Activated CD4-positive, alpha-beta T cell treated with anti-CD3 and anti-CD28 coated beads for 36 hours (primary cell): ENCODE data around the gene LYRM2. TPM values are rescaled to one million over a fixed set of nuclear protein-coding genes. Genes with fewer than 3 reads are reported as not detected.

Experiments
- ATAC-seq: fragments of 200-7000 bp; cut with Tn5 transposase; one replicate; pipeline ENCODE4 v1.10.0; 2021; ENCODE audit warnings: mild to moderate bottlenecking, moderate library complexity
- CTCF ChIA-PET: fragments of 350-600 bp; sonication (Branson Sonifier 250); formaldehyde crosslinking; loops from one replicate; lab custom pipeline; 2021; ENCODE audit warnings: antibody characterized with exemption; lab: Charles Lee
- POLR2A ChIA-PET: fragments of 350-600 bp; sonication (Branson Sonifier 250); formaldehyde crosslinking; loops from one replicate; lab custom pipeline; 2021; ENCODE audit warnings: antibody characterized with exemption, inconsistent platforms; lab: Charles Lee
- DNase-seq: peaks from one replicate; pipeline ENCODE4 v3.0.0-alpha.2; 2020
- H3K27ac Mint-ChIP-seq: one replicate; pipeline ENCODE4 v1.8.0; 2021; ENCODE audit warnings: mixed read lengths
- H3K27me3 Mint-ChIP-seq: one replicate; pipeline ENCODE4 v1.8.0; 2021; ENCODE audit warnings: mixed read lengths
- H3K36me3 Mint-ChIP-seq: one replicate; pipeline ENCODE4 v1.8.0; 2021; ENCODE audit warnings: low read depth, mixed read lengths
- H3K4me1 Mint-ChIP-seq: one replicate; pipeline ENCODE4 v1.8.0; 2021; ENCODE audit warnings: mixed read lengths
- H3K4me3 Mint-ChIP-seq: one replicate; pipeline ENCODE4 v1.8.0; 2021; ENCODE audit warnings: mild to moderate bottlenecking, moderate library complexity, mixed read lengths
- H3K9me3 Mint-ChIP-seq: one replicate; pipeline ENCODE4 v1.8.0; 2021; ENCODE audit warnings: low read depth, mixed read lengths
- intact Hi-C, 2 experiments: fragments of 100-400 bp; cut with DNase I in 1 of 2; cut with micrococcal nuclease in 1 of 2; formaldehyde crosslinking; loops; one replicate each; pipeline versions ENCODE4 v1.14.2 to v1.15.1; 2022 to 2024; cut with DNase I, micrococcal nuclease
- total RNA-seq, 2 experiments: library from RNA; stranded (reverse); gene quantifications; one replicate each; pipeline ENCODE4 v1.2.3, GENCODE V29; 2021

The LYRM2 gene
- total RNA-seq, 2 experiments from 2014 or later, result 24.5 to 27.9 TPM

GRCh38 chr6:89522778-89523177, 115.8 kb downstream of the LYRM2 start:
- DNase-seq (no peak), ATAC-seq (no peak)
- intact Hi-C loops, result no loop called here
- Mint-ChIP-seq H3K27me3 (no peaks in the 10 kb centered on the region), H3K36me3 (no peaks in the 10 kb centered on the region), H3K27ac (no peak overlapping the region), H3K4me3 (no peak overlapping the region), H3K4me1 (no peaks in the 10 kb centered on the region), H3K9me3 (no peaks in the 10 kb centered on the region)
- POLR2A ChIA-PET, result no interaction called here
- CTCF ChIA-PET, result interaction anchor here (0.8 to 2.3 kb wide), 3 partner anchors 11 to 158 kb away, joined by 3 to 6 read pairs (median 3); no protein-coding TSS in a partner anchor

- H3K9me3 Mint-ChIP-seq, result no peaks in the 10 kb centered on the region
- H3K27me3 Mint-ChIP-seq, result no peaks in the 10 kb centered on the region
- H3K4me3 Mint-ChIP-seq, result no peak overlapping the region
- no peak overlapping the region for H3K27ac Mint-ChIP-seq
- intact Hi-C loops, result no loop called here
- H3K4me1 Mint-ChIP-seq, result no peaks in the 10 kb centered on the region
- DNase-seq (no peak), ATAC-seq (no peak)
- ChIA-PET CTCF (interaction anchor here (0.9 kb wide), 1 partner anchor 149 kb away, joined by 4 read pairs; no protein-coding TSS in a partner anchor), POLR2A (interaction anchor here (0.7 kb wide), 1 partner anchor 129 kb away, joined by 3 read pairs; no protein-coding TSS in a partner anchor)
- no peaks in the 10 kb centered on the region for H3K36me3 Mint-ChIP-seq
Measured at GRCh38 chr6:89520736-89521135, 117.8 kb downstream of the LYRM2 start.

- H3K4me1 Mint-ChIP-seq, result no peaks in the 10 kb centered on the region
- no peaks in the 10 kb centered on the region for H3K27me3 Mint-ChIP-seq
- CTCF ChIA-PET, result interaction anchor here (0.5 to 1.2 kb wide), 4 partner anchors 10 to 753 kb away, joined by 3 to 4 read pairs (median 4); no protein-coding TSS in a partner anchor
- no peak overlapping the region for H3K4me3 Mint-ChIP-seq
- intact Hi-C loops, result no loop called here
- ATAC-seq (no peak), DNase-seq (no peak)
- no peak overlapping the region for H3K27ac Mint-ChIP-seq
- H3K9me3 Mint-ChIP-seq, result no peaks in the 10 kb centered on the region
- POLR2A ChIA-PET, result interaction anchor here (0.6 kb wide), 1 partner anchor 1886 kb away, joined by 4 read pairs; no protein-coding TSS in a partner anchor
- no peaks in the 10 kb centered on the region for H3K36me3 Mint-ChIP-seq
Measured at GRCh38 chr6:89518352-89519055, 120.0 kb downstream of the LYRM2 start.

Other genes starting within 250 kb of the LYRM2 start
- 10 to 100 TPM; 19.6 to 20.1 TPM for gene RRAGD, start 226.5 kb downstream of the LYRM2 start, total RNA-seq
- 1 to 10 TPM; 2.8 to 2.9 TPM for gene ANKRD6, start 205.6 kb downstream of the LYRM2 start, total RNA-seq
- 10 to 100 TPM; 48.6 to 59.5 TPM for gene MDN1, start 181.0 kb upstream of the LYRM2 start, total RNA-seq
- gene CASP8AP2, start 191.1 kb upstream of the LYRM2 start, total RNA-seq, result 10 to 100 TPM; 34.0 to 36.5 TPM